Right lobe of liver (tissue), 6 donors: ENCODE measurements around the gene DNAJB8. TPM values are rescaled to one million over a fixed set of nuclear protein-coding genes. Genes with fewer than 3 reads are reported as not detected.

ENCODE experiments used
- ATAC-seq, 4 donors: fragments of 200-7000 bp; cut with Tn5 transposase; one replicate each; pipeline ENCODE4 v1.9.1; 2020; ENCODE audit warnings: mild to moderate bottlenecking in 4 of 4, moderate library complexity in 4 of 4
- DNase-seq, 3 donors: peaks; one replicate each; pipeline ENCODE4 v3.0.0-alpha.2; 2020
- H3K27ac ChIP-seq, 3 donors: fragments of 200-600 bp; one replicate each; pipeline ENCODE4 v1.8.0; 2022
- H3K27me3 ChIP-seq, 2 donors: fragments of 200-600 bp; one replicate each; pipeline ENCODE4 v1.8.0; 2022
- H3K36me3 ChIP-seq, 4 donors: fragments of 200-600 bp; sonication (generic) in 1 of 4; one replicate each; pipeline versions ENCODE4 v1.5.1 to v1.8.0; 2017 to 2022; ENCODE audit warnings: control low read depth in 1 of 4
- H3K4me1 ChIP-seq, 4 donors: fragments of 200-600 bp; sonication (generic) in 1 of 4; one replicate each; pipeline versions ENCODE4 v1.5.1 to v1.8.0; 2017 to 2022; ENCODE audit warnings: control low read depth in 1 of 4
- H3K4me3 ChIP-seq, 3 donors: fragments of 200-600 bp; one replicate each; pipeline ENCODE4 v1.8.0; 2022
- H3K9me3 ChIP-seq, 4 donors: fragments of 200-600 bp; sonication (generic) in 1 of 4; one replicate each; pipeline versions ENCODE4 v1.5.1 to v1.8.0; 2017 to 2022; ENCODE audit warnings: control low read depth in 1 of 4
- POLR2A ChIP-seq: fragments of 450-650 bp; IDR thresholded peaks from one replicate; pipeline ENCODE4 v1.6.1; 2017; ENCODE audit warnings: antibody characterized with exemption, mild to moderate bottlenecking
- WGBS: methylation state at CpG from one replicate; pipeline ENCODE4 v1.1.6; 2018; ENCODE audit warnings: low coverage, low lambda C conversion rate; ENCODE audit not compliant: insufficient coverage; ENCODE audit errors: missing lambda C conversion rate; 5-methylcytosine and 5-hydroxymethylcytosine counted together
- intact Hi-C, 2 donors: fragments of 100-400 bp; cut with DNase I; formaldehyde crosslinking; loops; one replicate each; pipeline versions ENCODE4 v1.11.2 to v1.14.1; 2022
- total RNA-seq, 6 experiments: library from RNA; depleted of rRNA in 2 of 6; stranded (reverse); fragments of >200 nt in 2 of 6; fragmentation: NEBNext Ultra II Directional in 3 of 6; extraction: Animal tissue kit (Norgen Biotek cat#: 25700) in 3 of 6; gene quantifications; one replicate each; pipeline versions ENCODE4 v1.1.0 to v1.2.4, GENCODE V29; 2016 to 2023
- TF ChIP-seq, protein P1 (sequence below), 4 donors: fragments of 200-600 bp in 3 of 4; fragments of 450-650 bp in 1 of 4; IDR thresholded peaks; one replicate each; pipeline versions ENCODE4 v1.5.1 to v1.8.0; 2016 to 2022; ENCODE audit warnings: antibody characterized with exemption in 4 of 4, mild to moderate bottlenecking in 2 of 4
- donor health status: DM: no; HTN: yes; CAD: no.
- donor health status: DM: no; HTN: no; CAD: no.
- donor health status: DM: no; HTN: no; CAD: no.
- donor health status: DM: no; HTN: yes; CAD: no.
- donor health status: DM: no; HTN: yes; CAD: no.

DNAJB8 gene
- total RNA-seq, 6 experiments from 2014 or later = not detected

DNA sequence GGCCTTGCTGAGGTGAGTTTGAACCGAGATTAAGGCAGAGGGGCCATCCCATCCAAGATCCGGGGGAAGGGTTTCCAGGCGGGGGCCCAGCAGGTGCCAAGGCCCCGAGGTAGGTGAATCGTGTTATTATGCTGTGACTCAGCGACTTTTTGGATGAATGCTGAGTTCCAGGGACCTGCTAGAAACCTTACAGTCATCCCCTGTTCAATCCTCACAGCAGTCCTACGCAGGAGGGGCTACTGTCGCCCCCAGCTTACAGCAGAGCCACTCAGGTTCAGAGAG is 40.9 kb downstream of the DNAJB8 start:
- Histone ChIP-seq H3K36me3 (no peaks in the 10 kb centered on the region), H3K9me3 (no peaks in the 10 kb centered on the region), H3K27ac (no peak overlapping the region), H3K4me1 (peaks cover 0 to 8% (median 0%) of the 10 kb centered on the region in 4 donors), H3K4me3 (no peak overlapping the region), H3K27me3 (no peaks in the 10 kb centered on the region)
- DNase-seq = no peak
- WGBS = no CpG with 5 or more reads among the region's 8 CpGs
- intact Hi-C loops = loop anchor here (5.0 to 10.0 kb wide), 2 partner anchors 72 to 159 kb away; no protein-coding TSS in a partner anchor
- TF ChIP-seq, protein P1, sequence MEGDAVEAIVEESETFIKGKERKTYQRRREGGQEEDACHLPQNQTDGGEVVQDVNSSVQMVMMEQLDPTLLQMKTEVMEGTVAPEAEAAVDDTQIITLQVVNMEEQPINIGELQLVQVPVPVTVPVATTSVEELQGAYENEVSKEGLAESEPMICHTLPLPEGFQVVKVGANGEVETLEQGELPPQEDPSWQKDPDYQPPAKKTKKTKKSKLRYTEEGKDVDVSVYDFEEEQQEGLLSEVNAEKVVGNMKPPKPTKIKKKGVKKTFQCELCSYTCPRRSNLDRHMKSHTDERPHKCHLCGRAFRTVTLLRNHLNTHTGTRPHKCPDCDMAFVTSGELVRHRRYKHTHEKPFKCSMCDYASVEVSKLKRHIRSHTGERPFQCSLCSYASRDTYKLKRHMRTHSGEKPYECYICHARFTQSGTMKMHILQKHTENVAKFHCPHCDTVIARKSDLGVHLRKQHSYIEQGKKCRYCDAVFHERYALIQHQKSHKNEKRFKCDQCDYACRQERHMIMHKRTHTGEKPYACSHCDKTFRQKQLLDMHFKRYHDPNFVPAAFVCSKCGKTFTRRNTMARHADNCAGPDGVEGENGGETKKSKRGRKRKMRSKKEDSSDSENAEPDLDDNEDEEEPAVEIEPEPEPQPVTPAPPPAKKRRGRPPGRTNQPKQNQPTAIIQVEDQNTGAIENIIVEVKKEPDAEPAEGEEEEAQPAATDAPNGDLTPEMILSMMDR (IDR thresholded peaks at IDR 0.05) = no peak
- TF ChIP-seq POLR2A = no peak
- no peak for ATAC-seq

DNA sequence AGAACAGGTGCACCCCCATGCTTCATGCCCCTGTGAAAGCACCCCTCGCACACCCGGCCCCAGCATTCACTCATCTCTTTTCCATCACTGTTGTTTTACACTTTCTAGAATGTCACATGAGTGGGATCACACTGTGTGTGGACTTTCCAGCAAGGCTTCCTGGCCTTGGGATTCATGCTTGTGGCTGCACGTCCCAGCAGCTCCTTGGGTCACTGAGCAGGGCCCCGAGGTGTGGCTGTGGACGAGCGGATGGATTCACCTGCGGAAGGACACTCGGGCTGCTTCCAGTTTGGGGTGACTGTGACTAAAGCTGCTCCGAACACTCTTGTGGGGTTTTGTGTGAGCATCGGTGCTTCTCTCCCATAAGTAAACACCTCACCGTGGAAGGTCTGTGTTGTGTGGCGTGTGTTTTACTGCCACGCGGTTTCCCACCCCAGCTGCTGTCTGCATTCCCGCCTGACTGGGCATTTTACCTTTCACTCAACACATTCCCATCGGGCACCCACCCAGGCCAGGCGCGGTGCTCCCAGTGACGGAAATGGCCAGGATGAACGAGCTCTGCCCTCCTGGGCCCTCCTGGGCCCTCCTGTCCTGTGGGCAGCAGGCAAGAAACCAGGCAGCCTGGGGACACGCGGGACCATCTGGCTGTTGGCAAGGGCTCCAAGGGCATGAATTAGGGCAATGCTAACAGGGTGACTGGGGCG is 41.4 kb downstream of the DNAJB8 start:
- Histone ChIP-seq H3K9me3 (no peaks in the 10 kb centered on the region), H3K4me3 (no peak overlapping the region), H3K27me3 (no peaks in the 10 kb centered on the region), H3K36me3 (no peaks in the 10 kb centered on the region), H3K27ac (no peak overlapping the region), H3K4me1 (peaks cover 0 to 8% (median 0%) of the 10 kb centered on the region in 4 donors)
- TF ChIP-seq POLR2A = no peak
- TF ChIP-seq, protein P1 (IDR thresholded peaks at IDR 0.05) = no peak
- WGBS = 78% methylated on average over 10 of the region's 23 CpGs
- intact Hi-C loops = loop anchor here (5.0 to 10.0 kb wide), 2 partner anchors 72 to 160 kb away; no protein-coding TSS in a partner anchor
- DNase-seq (no peak), ATAC-seq (no peak)

DNA sequence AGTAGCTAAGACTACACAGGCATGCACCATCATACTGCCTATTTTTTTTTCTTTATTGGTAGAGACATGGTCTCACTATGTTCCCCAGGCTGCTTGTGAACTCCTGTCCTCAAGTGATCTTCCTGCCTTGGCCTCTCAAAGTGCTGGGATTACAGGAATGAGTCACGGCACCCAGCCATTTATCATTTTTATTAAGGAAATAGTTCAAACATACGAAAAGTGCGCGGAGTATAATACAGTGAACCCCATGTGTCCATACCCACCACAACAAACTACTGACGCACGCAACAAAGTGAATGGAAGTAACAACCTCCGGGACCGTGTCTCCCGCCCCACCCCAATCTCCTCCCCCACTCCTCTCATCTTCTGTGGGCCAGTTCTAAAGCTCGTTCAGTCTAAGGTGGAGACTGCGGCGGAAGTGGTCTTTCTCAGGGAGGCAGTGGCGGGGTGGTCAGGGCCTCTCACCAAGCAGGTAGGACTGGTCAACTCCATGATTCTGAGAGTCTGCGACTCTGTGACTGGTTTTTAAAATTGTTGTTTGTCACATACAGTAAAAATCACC is 42.1 kb downstream of the DNAJB8 start:
- peaks cover 0 to 8% (median 0%) of the 10 kb centered on the region in 4 donors for H3K4me1 ChIP-seq
- H3K27ac ChIP-seq = no peak overlapping the region
- no peaks in the 10 kb centered on the region for H3K9me3 ChIP-seq
- intact Hi-C loops = loop anchor here (5.0 to 10.0 kb wide), 3 partner anchors 73 to 160 kb away; no protein-coding TSS in a partner anchor
- ATAC-seq (no peak), DNase-seq (no peak)
- no peaks in the 10 kb centered on the region for H3K27me3 ChIP-seq
- TF ChIP-seq POLR2A = no peak
- TF ChIP-seq, protein P1 (IDR thresholded peaks at IDR 0.05) = no peak
- no peak overlapping the region for H3K4me3 ChIP-seq
- 79% methylated on average over 14 of the region's 14 CpGs for WGBS
- no peaks in the 10 kb centered on the region for H3K36me3 ChIP-seq

DNA sequence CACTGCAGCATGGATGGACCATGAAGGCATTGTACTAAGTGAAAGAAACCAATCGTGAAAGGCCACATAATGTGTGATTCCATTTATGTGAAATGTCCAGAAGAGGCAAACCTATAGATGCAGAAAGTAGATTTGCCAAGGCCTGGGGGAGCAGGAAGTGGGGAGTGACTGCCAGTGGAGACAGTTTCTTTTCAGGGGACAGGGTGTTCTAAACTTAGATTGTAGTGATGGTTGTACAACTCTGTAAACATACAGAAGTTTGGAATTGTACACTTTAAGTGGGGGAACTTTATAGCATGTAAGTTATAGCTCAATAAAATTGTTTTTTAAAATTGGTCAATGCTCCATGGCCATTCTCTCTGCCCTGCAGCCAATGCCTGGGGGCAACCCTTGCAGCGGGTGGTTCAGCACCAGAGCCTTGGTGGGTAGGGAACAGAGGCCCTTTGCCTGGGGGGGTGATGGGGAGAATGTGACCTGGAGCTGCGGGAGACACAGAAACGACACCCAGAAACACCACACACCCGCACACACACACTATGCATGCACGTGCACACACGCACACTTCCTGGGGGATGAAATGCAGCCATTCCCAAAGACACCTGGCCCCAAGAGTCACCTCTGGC is 43.1 kb downstream of the DNAJB8 start:
- Histone ChIP-seq H3K27me3 (no peaks in the 10 kb centered on the region), H3K36me3 (no peaks in the 10 kb centered on the region), H3K4me3 (no peak overlapping the region), H3K4me1 (peaks cover 0 to 8% (median 0%) of the 10 kb centered on the region in 4 donors), H3K27ac (no peak overlapping the region), H3K9me3 (no peaks in the 10 kb centered on the region)
- ATAC-seq = no peak
- no peak for TF ChIP-seq POLR2A
- TF ChIP-seq, protein P1 (IDR thresholded peaks at IDR 0.05) = no peak
- DNase-seq = no peak
- intact Hi-C loops = loop anchor here (5.0 to 10.0 kb wide), 2 partner anchors 159 to 161 kb away; no protein-coding TSS in a partner anchor
- 94% methylated on average over 2 of the region's 7 CpGs for WGBS
